Measurements from ENCODE around the gene AOPEP. TPM values are rescaled to one million over a fixed set of nuclear protein-coding genes. Genes with fewer than 3 reads are reported as not detected.

Gene AOPEP
- total RNA-seq, 4 donors from 2014 or later = 305 to 458 (median 419) TPM

GRCh38 chr9:95104581-95104960 is 378.1 kb downstream of the AOPEP start:
- WGBS = 80% methylated on average over 5 of the region's 8 CpGs
- H3K4me1 ChIP-seq = peaks cover 69 to 95% (median 88%) of the 10 kb centered on the region in 4 donors
- H3K36me3 ChIP-seq = peaks cover 0 to 55% (median 27%) of the 10 kb centered on the region in 4 donors

GRCh38 chr9:95104980-95105379 is 378.5 kb downstream of the AOPEP start:
- DNase-seq (ENCODE audit: extremely low spot score) = no peak
- peaks cover 0 to 55% (median 28%) of the 10 kb centered on the region in 4 donors for H3K36me3 ChIP-seq

More at GRCh38 chr9:95104581-95104960, 378.1 kb downstream of the AOPEP start:
- H3K27ac ChIP-seq (replicated peaks in 1 of 4) = peak overlapping the region; percentile 69 to 75 (median 74)
- intact Hi-C loops (cut with DNase I) = no loop called here
- H3K4me3 ChIP-seq = no peak overlapping the region
- no peaks in the 10 kb centered on the region for H3K27me3 ChIP-seq
- no peak for DNase-seq (ENCODE audit: extremely low spot score)
- TF ChIP-seq POLR2AphosphoS5 (IDR thresholded peaks at IDR 0.05) = no peak
- TF ChIP-seq, protein P1, sequence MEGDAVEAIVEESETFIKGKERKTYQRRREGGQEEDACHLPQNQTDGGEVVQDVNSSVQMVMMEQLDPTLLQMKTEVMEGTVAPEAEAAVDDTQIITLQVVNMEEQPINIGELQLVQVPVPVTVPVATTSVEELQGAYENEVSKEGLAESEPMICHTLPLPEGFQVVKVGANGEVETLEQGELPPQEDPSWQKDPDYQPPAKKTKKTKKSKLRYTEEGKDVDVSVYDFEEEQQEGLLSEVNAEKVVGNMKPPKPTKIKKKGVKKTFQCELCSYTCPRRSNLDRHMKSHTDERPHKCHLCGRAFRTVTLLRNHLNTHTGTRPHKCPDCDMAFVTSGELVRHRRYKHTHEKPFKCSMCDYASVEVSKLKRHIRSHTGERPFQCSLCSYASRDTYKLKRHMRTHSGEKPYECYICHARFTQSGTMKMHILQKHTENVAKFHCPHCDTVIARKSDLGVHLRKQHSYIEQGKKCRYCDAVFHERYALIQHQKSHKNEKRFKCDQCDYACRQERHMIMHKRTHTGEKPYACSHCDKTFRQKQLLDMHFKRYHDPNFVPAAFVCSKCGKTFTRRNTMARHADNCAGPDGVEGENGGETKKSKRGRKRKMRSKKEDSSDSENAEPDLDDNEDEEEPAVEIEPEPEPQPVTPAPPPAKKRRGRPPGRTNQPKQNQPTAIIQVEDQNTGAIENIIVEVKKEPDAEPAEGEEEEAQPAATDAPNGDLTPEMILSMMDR (IDR thresholded peaks at IDR 0.05) = no peak
- TF ChIP-seq POLR2A (IDR thresholded peaks at IDR 0.05; ENCODE audit: low read depth) = no peak
- TF ChIP-seq EP300 (IDR thresholded peaks at IDR 0.05) = no peak
- H3K9me3 ChIP-seq = no peaks in the 10 kb centered on the region

GRCh38 chr9:95105519-95106287 is 379.2 kb downstream of the AOPEP start:
- peaks cover 57 to 86% (median 76%) of the 10 kb centered on the region in 4 donors for H3K4me1 ChIP-seq
- no peaks in the 10 kb centered on the region for H3K9me3 ChIP-seq
- peaks cover 0 to 52% (median 27%) of the 10 kb centered on the region in 4 donors for H3K36me3 ChIP-seq
- TF ChIP-seq POLR2AphosphoS5 (IDR thresholded peaks at IDR 0.05) (peak in 1 of 2 donors; percentile 36), EP300 (IDR thresholded peaks at IDR 0.05) (no peak)
- 74% methylated on average over 13 of the region's 13 CpGs for WGBS
- no peak for DNase-seq (ENCODE audit: extremely low spot score)
- H3K27ac ChIP-seq (replicated peaks in 1 of 4) = peak overlapping the region; percentile 69 to 75 (median 74)
- intact Hi-C loops (cut with DNase I) = no loop called here
- H3K4me3 ChIP-seq = no peak overlapping the region
- no peaks in the 10 kb centered on the region for H3K27me3 ChIP-seq

More at GRCh38 chr9:95104980-95105379, 378.5 kb downstream of the AOPEP start:
- intact Hi-C loops (cut with DNase I) = no loop called here
- TF ChIP-seq, protein P1 (IDR thresholded peaks at IDR 0.05) = no peak
- no peak for TF ChIP-seq POLR2A (IDR thresholded peaks at IDR 0.05; ENCODE audit: low read depth)
- TF ChIP-seq POLR2AphosphoS5 (IDR thresholded peaks at IDR 0.05) = no peak
- no peak for TF ChIP-seq EP300 (IDR thresholded peaks at IDR 0.05)
- 65% methylated on average over 8 of the region's 12 CpGs for WGBS
- Histone ChIP-seq H3K27ac (replicated peaks in 1 of 4) (peak overlapping the region; percentile 69 to 75 (median 74)), H3K27me3 (no peaks in the 10 kb centered on the region), H3K9me3 (no peaks in the 10 kb centered on the region), H3K4me1 (peaks cover 65 to 91% (median 84%) of the 10 kb centered on the region in 4 donors), H3K4me3 (no peak overlapping the region)

- intact Hi-C loops (cut with DNase I) = no loop called here
- H3K4me3 ChIP-seq = no peak overlapping the region
- H3K36me3 ChIP-seq = peaks cover 11 to 63% (median 41%) of the 10 kb centered on the region in 4 donors
- no peak for TF ChIP-seq POLR2A (IDR thresholded peaks at IDR 0.05; ENCODE audit: low read depth)
- TF ChIP-seq POLR2AphosphoS5 (IDR thresholded peaks at IDR 0.05) = peak in 1 of 2 donors; percentile 17
- no peak for DNase-seq (ENCODE audit: extremely low spot score)
- no peaks in the 10 kb centered on the region for H3K9me3 ChIP-seq
- peaks cover 45 to 74% (median 62%) of the 10 kb centered on the region in 4 donors for H3K4me1 ChIP-seq
- 55% methylated on average over 14 of the region's 18 CpGs for WGBS
- peak overlapping the region; percentile 69 to 75 (median 74) for H3K27ac ChIP-seq (replicated peaks in 1 of 4)
- H3K27me3 ChIP-seq = no peaks in the 10 kb centered on the region
Observed at GRCh38 chr9:95107001-95107749, 380.7 kb downstream of the AOPEP start.

DNA sequence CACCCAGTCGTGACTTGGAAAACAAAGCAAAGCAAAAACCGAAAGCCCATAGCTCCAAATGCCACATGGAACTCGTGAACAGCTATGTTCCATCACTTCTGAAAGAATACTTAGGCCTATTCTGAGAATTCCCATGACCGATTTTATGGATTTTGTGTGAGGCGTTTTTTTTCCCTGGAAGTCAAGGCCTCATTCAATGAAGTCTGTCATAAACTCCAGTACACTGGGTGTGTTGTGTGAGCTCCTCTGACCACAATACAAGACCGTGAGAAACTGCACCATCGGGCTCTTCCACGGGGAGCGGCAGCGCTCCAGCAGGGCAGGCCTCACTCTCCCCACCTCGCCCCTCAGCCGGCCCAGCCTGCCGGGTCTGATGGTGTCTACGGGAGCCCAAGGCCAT is 381.5 kb downstream of the AOPEP start:
- intact Hi-C loops (cut with DNase I) = no loop called here
- Histone ChIP-seq H3K9me3 (no peaks in the 10 kb centered on the region), H3K27ac (replicated peaks in 1 of 4) (peak overlapping the region; percentile 69 to 75 (median 74)), H3K4me3 (no peak overlapping the region), H3K36me3 (peaks cover 11 to 63% (median 47%) of the 10 kb centered on the region in 4 donors), H3K4me1 (peaks cover 37 to 66% (median 54%) of the 10 kb centered on the region in 4 donors), H3K27me3 (no peaks in the 10 kb centered on the region)
- TF ChIP-seq, protein P1 (IDR thresholded peaks at IDR 0.05) = no peak
- no peak for TF ChIP-seq POLR2AphosphoS5 (IDR thresholded peaks at IDR 0.05)
- TF ChIP-seq EP300 (IDR thresholded peaks at IDR 0.05) = no peak
- no peak for TF ChIP-seq POLR2A (IDR thresholded peaks at IDR 0.05; ENCODE audit: low read depth)
- WGBS = 78% methylated on average over 10 of the region's 14 CpGs
- no peak for DNase-seq (ENCODE audit: extremely low spot score)

Data from esophagus muscularis mucosa (tissue), 4 donors.